Posterior cingulate gyrus (tissue), 11 donors: Measurements from ENCODE around the gene GTF2H1.

ENCODE experiments used
- DNase-seq, 10 donors: peaks; one replicate each; pipeline versions ENCODE4 v3.0.0 to v3.0.0-alpha.2; 2020 to 2021; ENCODE audit warnings: mixed read lengths in 3 of 10
- intact Hi-C: fragments of 100-400 bp; cut with DNase I; formaldehyde crosslinking; loops from one replicate; pipeline ENCODE4 v1.15.1; 2023

Gene GTF2H1

DNA sequence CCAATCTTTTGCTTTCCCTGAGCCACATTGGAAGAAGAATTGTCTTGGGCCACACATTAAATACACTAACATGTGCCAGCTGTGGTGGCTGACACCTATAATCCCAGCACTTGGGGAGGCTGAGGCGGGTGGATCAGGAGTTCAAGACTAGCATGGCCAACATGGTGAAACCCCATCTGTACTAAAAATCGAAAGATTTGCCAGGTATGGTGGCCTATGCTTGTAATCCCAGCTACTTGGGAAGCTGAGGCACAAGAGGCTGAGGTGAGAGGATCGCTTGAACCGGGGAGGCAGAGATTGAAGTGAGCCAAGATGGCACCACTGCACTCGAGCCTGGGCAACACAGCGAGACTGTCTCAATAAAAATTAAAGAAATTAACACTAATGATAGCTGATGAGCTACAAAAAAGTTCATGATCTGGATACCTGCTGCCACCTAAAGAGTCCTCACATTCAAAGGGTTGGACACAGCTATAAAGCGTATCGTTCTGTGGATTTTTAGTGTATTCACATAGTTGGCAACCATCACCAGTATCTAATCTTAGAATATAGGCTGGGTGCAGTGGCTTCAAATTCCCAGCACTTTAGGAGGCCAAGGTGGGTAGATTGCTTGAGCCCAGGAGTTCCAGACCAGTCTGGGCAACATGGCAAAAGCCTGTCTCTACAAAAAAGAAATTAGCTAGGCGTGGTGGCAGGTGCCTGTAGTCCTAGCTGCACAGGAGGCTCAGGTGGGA, 86.4 kb downstream of the GTF2H1 start:
- intact Hi-C loops: no loop called here
- DNase-seq: no peak

DNA sequence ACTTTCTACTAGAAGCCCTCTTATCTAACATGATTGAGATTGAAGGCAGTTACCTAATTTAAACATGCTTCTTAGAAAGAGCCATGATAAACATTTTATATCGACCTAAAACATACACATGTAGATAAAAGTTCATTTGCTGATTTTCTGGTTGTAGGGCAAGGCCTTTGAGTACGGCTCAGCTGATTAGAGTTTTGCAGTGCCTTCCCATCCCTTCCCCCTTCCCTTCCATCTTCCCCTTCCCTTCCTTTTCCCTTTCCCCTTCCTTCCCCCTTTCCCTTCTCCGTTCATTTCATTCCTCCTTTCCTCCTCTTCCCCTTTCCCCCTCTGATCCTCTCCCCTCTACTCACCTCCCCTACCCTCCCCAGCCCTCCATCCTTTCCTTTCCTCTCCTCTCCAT, 94.1 kb downstream of the GTF2H1 start:
- DNase-seq: no peak
- intact Hi-C loops: no loop called here
